HEK293 (cell line): Measurements from ENCODE around the gene DLX2.

ENCODE experiments used
- CTCF ChIP-seq: fragments of 450-650 bp; formaldehyde crosslinking; IDR thresholded peaks from 2 replicates; pipeline ENCODE4 v1.5.1; 2016; ENCODE audit warnings: missing biosample characterization, missing genetic modification characterization
- KLF1 ChIP-seq: fragments of 450-650 bp; formaldehyde crosslinking; IDR thresholded peaks from 2 replicates; pipeline ENCODE4 v1.5.1; 2016; ENCODE audit warnings: missing biosample characterization, missing genetic modification characterization
- PATZ1 ChIP-seq: fragments of 450-650 bp; formaldehyde crosslinking; IDR thresholded peaks from 2 replicates; pipeline ENCODE4 v1.5.1; 2016; ENCODE audit warnings: missing biosample characterization, missing genetic modification characterization
- REST ChIP-seq: fragments of 450-650 bp; formaldehyde crosslinking; IDR thresholded peaks from 2 replicates; pipeline ENCODE4 v1.5.1; 2016; ENCODE audit warnings: missing biosample characterization, missing genetic modification characterization
- ZBTB11 ChIP-seq: fragments of 450-650 bp; formaldehyde crosslinking; conservative IDR thresholded peaks from 2 replicates; pipeline ENCODE4 v1.5.1; 2016; ENCODE audit warnings: low read depth, missing biosample characterization, missing genetic modification characterization
- ZBTB7A ChIP-seq: fragments of 450-650 bp; formaldehyde crosslinking; IDR thresholded peaks from 2 replicates; pipeline ENCODE4 v1.5.1; 2016; ENCODE audit warnings: low read depth, missing biosample characterization, missing genetic modification characterization
- ZNF274 ChIP-seq, 2 experiments: fragments of 200-500 bp in 1 of 2; fragments of 450-650 bp in 1 of 2; sonication (Bioruptor generic) in 1 of 2; formaldehyde crosslinking in 1 of 2; IDR thresholded peaks; 2 replicates each; pipeline versions ENCODE4 v1.5.1 to v1.6.1; 2014 to 2016; ENCODE audit warnings: borderline replicate concordance in 1 of 2, inconsistent platforms in 1 of 2, low read length in 1 of 2, missing biosample characterization in 1 of 2, missing genetic modification characterization in 1 of 2
- ZNF580 ChIP-seq: fragments of 450-650 bp; formaldehyde crosslinking; IDR thresholded peaks from 2 replicates; pipeline ENCODE4 v1.5.1; 2016; ENCODE audit warnings: missing biosample characterization, missing genetic modification characterization

GRCh38 chr2:172052000-172052983, 50.4 kb downstream of the DLX2 start:
- TF ChIP-seq REST (tag by site-specific recombination) (no peak), PATZ1 (tag by site-specific recombination) (0 out of 2 replicates have a peak, but pooled peaks have one; percentile 15), CTCF (tag by site-specific recombination) (no peak), ZBTB7A (tag by site-specific recombination) (no peak), ZBTB11 (tag by site-specific recombination) (no peak), ZNF274 (IDR thresholded peaks at IDR 0.05; ENCODE audit: low read length) (no peak), ZNF274 (tag by site-specific recombination; IDR thresholded peaks at IDR 0.05; ENCODE audit: borderline replicate concordance) (no peak), KLF1 (no peak), ZNF580 (tag by site-specific recombination) (no peak)
